Liver (tissue), 9 donors: ENCODE results near the gene FAM13A. TPM values are rescaled to one million over a fixed set of nuclear protein-coding genes. Genes with fewer than 3 reads are reported as not detected.

Experiments used
- DNase-seq: peaks from one replicate; pipeline ENCODE4 v3.0.0-alpha.2; 2017; ENCODE audit warnings: low spot score
- H3K27ac ChIP-seq, 2 donors: one replicate each; pipeline ENCODE4 v1.7.0; 2013; ENCODE audit warnings: inconsistent platforms in 2 of 2, low read length in 2 of 2, control low read depth in 1 of 2, low read depth in 1 of 2, mild to moderate bottlenecking in 1 of 2
- H3K27me3 ChIP-seq, 4 donors: one replicate each; pipeline versions ENCODE4 v1.6.1 to v1.7.0; 2013; ENCODE audit warnings: low read length in 3 of 4, inconsistent platforms in 1 of 4, mild to moderate bottlenecking in 1 of 4, moderate library complexity in 1 of 4; ENCODE audit not compliant: control insufficient read depth in 4 of 4, insufficient read depth in 4 of 4
- H3K36me3 ChIP-seq, 4 donors: one replicate each; pipeline versions ENCODE4 v1.6.1 to v1.7.0; 2013; ENCODE audit warnings: low read length in 3 of 4, mild to moderate bottlenecking in 3 of 4, low read depth in 1 of 4, moderate library complexity in 1 of 4; ENCODE audit not compliant: control insufficient read depth in 4 of 4, insufficient read depth in 3 of 4
- H3K4me1 ChIP-seq, 4 donors: one replicate each; pipeline versions ENCODE4 v1.6.1 to v1.7.0; 2013; ENCODE audit warnings: low read length in 3 of 4, mild to moderate bottlenecking in 3 of 4, moderate library complexity in 1 of 4; ENCODE audit not compliant: control insufficient read depth in 4 of 4, insufficient read depth in 4 of 4
- H3K4me3 ChIP-seq, 3 donors: one replicate each; pipeline versions ENCODE4 v1.6.1 to v1.7.0; 2013; ENCODE audit warnings: low read length in 3 of 3, control low read depth in 1 of 3, low read depth in 1 of 3, mild to moderate bottlenecking in 1 of 3
- H3K9ac ChIP-seq, 2 donors: one replicate each; pipeline ENCODE4 v1.7.0; 2013; ENCODE audit warnings: low read length in 2 of 2, mild to moderate bottlenecking in 2 of 2, moderate library complexity in 2 of 2, control low read depth in 1 of 2, low read depth in 1 of 2
- H3K9me3 ChIP-seq, 4 donors: one replicate each; pipeline versions ENCODE4 v1.6.1 to v1.7.0; 2013; ENCODE audit warnings: low read length in 3 of 4; ENCODE audit not compliant: control insufficient read depth in 4 of 4
- ATF3 ChIP-seq: IDR thresholded peaks from 2 replicates; pipeline ENCODE4 v1.6.1; 2016; ENCODE audit warnings: antibody characterized with exemption
- CTCF ChIP-seq: fragments of 150-350 bp; IDR thresholded peaks from 2 replicates; pipeline ENCODE4 v1.5.1; 2017; ENCODE audit warnings: improper control_type of control experiment, low read depth, low read length; ENCODE audit not compliant: missing input control
- EGR1 ChIP-seq, 2 donors: IDR thresholded peaks; 2 replicates each; pipeline ENCODE4 v1.6.1; 2016 to 2018; ENCODE audit warnings: antibody characterized with exemption in 2 of 2, low read depth in 2 of 2
- FOXA1 ChIP-seq: IDR thresholded peaks from 2 replicates; pipeline ENCODE4 v1.6.1; 2016; ENCODE audit warnings: antibody characterized with exemption
- FOXA2 ChIP-seq: IDR thresholded peaks from 2 replicates; pipeline ENCODE4 v1.6.1; 2016; ENCODE audit warnings: antibody characterized with exemption
- GABPA ChIP-seq, 2 donors: IDR thresholded peaks in 1 of 2; conservative IDR thresholded peaks in 1 of 2; 2 replicates each; pipeline ENCODE4 v1.6.1; 2016; ENCODE audit warnings: antibody characterized with exemption in 2 of 2, mild to moderate bottlenecking in 1 of 2, moderate library complexity in 1 of 2
- HNF4A ChIP-seq, 2 donors: conservative IDR thresholded peaks; 2 replicates each; pipeline ENCODE4 v1.6.1; 2016; ENCODE audit warnings: antibody characterized with exemption in 2 of 2, mild to moderate bottlenecking in 2 of 2
- JUND ChIP-seq, 2 donors: IDR thresholded peaks; 2 replicates each; pipeline ENCODE4 v1.6.1; 2016; ENCODE audit warnings: antibody characterized with exemption in 2 of 2
- MAX ChIP-seq: IDR thresholded peaks from 2 replicates; pipeline ENCODE4 v1.6.1; 2016; ENCODE audit warnings: antibody characterized with exemption
- NR2F2 ChIP-seq: IDR thresholded peaks from 2 replicates; pipeline ENCODE4 v1.6.1; 2016; ENCODE audit warnings: antibody characterized with exemption
- RAD21 ChIP-seq, 2 donors: IDR thresholded peaks; 2 replicates each; pipeline ENCODE4 v1.6.1; 2016; ENCODE audit warnings: antibody characterized with exemption in 2 of 2, mild to moderate bottlenecking in 2 of 2
- REST ChIP-seq: IDR thresholded peaks from 2 replicates; pipeline ENCODE4 v1.6.1; 2016; ENCODE audit warnings: antibody characterized with exemption, mild to moderate bottlenecking
- RXRA ChIP-seq, 2 donors: IDR thresholded peaks; 2 replicates each; pipeline ENCODE4 v1.6.1; 2017 to 2018; ENCODE audit warnings: antibody characterized with exemption in 2 of 2, mild to moderate bottlenecking in 1 of 2
- SP1 ChIP-seq: IDR thresholded peaks from 2 replicates; pipeline ENCODE4 v1.6.1; 2018; ENCODE audit warnings: antibody characterized with exemption, mild to moderate bottlenecking
- YY1 ChIP-seq: IDR thresholded peaks from 2 replicates; pipeline ENCODE4 v1.6.1; 2016; ENCODE audit warnings: antibody characterized with exemption, mild to moderate bottlenecking
- WGBS: extraction: QIAGEN DNeasy Blood & Tissue Kit; methylation state at CpG from one replicate; pipeline ENCODE4 v1.1.7; 2013; 5-methylcytosine and 5-hydroxymethylcytosine counted together
- polyA plus RNA-seq, 2 donors: library from polyadenylated mRNA; stranded (reverse) in 1 of 2; unstranded in 1 of 2; fragments of 200-250 nt in 1 of 2; fragments of >200 nt in 1 of 2; fragmentation: Nextera tagmentation in 1 of 2; extraction: Ambion mirVana in 1 of 2; gene quantifications; one replicate each; pipeline versions ENCODE4 v1.2.1 to v1.2.3, GENCODE V29; 2013 to 2015
- total RNA-seq, 2 donors: library from RNA; depleted of rRNA; stranded (reverse); fragments of >200 nt; gene quantifications; one replicate each; pipeline ENCODE4 v1.2.3, GENCODE V29; 2014
- TF ChIP-seq, protein P1 (sequence below): IDR thresholded peaks from 2 replicates; pipeline ENCODE4 v1.6.1; 2016; ENCODE audit warnings: antibody characterized with exemption
- donor health status: healthy.
- donor health status: healthy.
- donor health status: healthy.
- donor health status: healthy.
- donor health status: healthy.

Gene FAM13A
- total and polyA plus RNA-seq, 4 donors: 14.9 to 52.9 (median 27.6) TPM

DNA sequence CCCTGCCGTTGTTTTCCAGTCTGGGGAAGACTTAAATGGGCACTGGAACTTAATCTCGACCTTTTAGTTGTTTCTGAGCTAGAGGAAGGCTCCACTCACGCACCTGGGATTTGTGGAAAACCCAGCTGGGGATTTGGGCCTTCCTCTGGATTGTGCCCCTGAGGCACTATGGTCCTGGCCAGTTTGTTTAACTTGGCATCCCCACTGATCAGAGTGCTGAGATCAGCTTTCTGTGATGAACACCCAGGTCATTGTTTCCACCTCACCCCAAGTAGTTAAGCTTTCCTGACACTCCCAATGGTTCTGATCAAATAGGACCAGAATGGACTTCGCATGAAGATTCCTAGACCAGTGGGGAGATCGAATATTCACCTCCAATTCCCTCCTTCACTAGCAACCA lies 338.9 kb downstream of the FAM13A start:
- TF ChIP-seq YY1: no peak
- TF ChIP-seq RAD21 (IDR thresholded peaks at IDR 0.05): no peak
- no peak for TF ChIP-seq CTCF
- no peak for TF ChIP-seq REST
- TF ChIP-seq RXRA (IDR thresholded peaks at IDR 0.05): no peak
- DNase-seq: no peak
- WGBS: 89% methylated on average over 5 of the region's 5 CpGs
- Histone ChIP-seq H3K9me3 (peaks cover 0 to 6% (median 3%) of the 10 kb centered on the region in 4 donors), H3K27ac (no peak overlapping the region), H3K9ac (no peak overlapping the region), H3K36me3 (peaks cover 0 to 15% (median 4%) of the 10 kb centered on the region in 4 donors), H3K4me1 (peaks cover 4 to 19% (median 11%) of the 10 kb centered on the region in 4 donors), H3K27me3 (no peaks in the 10 kb centered on the region), H3K4me3 (no peak overlapping the region)

DNA sequence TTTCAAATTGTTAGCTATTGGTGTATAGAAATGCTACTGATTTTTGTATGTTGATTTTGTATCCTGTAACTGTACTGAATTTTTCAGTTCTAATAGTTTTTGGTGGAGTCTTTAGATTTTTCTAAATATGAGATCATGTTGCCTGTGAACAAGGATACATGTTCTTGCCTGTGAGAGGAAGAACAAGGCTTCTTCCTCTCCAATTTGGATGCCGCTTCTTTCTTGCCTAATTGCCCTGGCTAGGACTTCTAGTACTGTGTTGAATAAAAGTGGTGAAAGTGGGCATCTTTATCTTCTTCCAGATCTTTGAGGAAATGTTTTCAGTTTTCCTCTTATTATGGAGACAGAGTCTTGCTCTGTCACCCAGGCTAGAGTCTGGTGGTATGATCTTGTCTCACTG lies 343.2 kb downstream of the FAM13A start:
- WGBS: 96% methylated on average over 1 of the region's 1 CpG
- H3K9ac ChIP-seq: no peak overlapping the region
- DNase-seq: no peak
- no peak overlapping the region for H3K27ac ChIP-seq
- H3K4me1 ChIP-seq: peaks cover 0 to 9% (median 2%) of the 10 kb centered on the region in 4 donors
- H3K27me3 ChIP-seq: no peaks in the 10 kb centered on the region
- H3K4me3 ChIP-seq: no peak overlapping the region
- peaks cover 0 to 15% (median 12%) of the 10 kb centered on the region in 4 donors for H3K36me3 ChIP-seq
- H3K9me3 ChIP-seq: peaks cover 0 to 6% (median 3%) of the 10 kb centered on the region in 4 donors
- TF ChIP-seq YY1 (no peak), SP1 (no peak), CTCF (no peak), NR2F2 (no peak), REST (no peak), FOXA1 (no peak), EGR1 (IDR thresholded peaks at IDR 0.05; ENCODE audit: low read depth in 2 of 2) (no peak), JUND (IDR thresholded peaks at IDR 0.05) (no peak), HNF4A (conservative IDR thresholded peaks at IDR 0.05) (no peak), RXRA (IDR thresholded peaks at IDR 0.05) (no peak), GABPA (IDR thresholded peaks at IDR 0.05 in 1 of 2, conservative IDR thresholded peaks at IDR 0.05 in 1 of 2) (no peak), RAD21 (IDR thresholded peaks at IDR 0.05) (no peak), FOXA2 (no peak), ATF3 (no peak), MAX (no peak)
- TF ChIP-seq, protein P1, sequence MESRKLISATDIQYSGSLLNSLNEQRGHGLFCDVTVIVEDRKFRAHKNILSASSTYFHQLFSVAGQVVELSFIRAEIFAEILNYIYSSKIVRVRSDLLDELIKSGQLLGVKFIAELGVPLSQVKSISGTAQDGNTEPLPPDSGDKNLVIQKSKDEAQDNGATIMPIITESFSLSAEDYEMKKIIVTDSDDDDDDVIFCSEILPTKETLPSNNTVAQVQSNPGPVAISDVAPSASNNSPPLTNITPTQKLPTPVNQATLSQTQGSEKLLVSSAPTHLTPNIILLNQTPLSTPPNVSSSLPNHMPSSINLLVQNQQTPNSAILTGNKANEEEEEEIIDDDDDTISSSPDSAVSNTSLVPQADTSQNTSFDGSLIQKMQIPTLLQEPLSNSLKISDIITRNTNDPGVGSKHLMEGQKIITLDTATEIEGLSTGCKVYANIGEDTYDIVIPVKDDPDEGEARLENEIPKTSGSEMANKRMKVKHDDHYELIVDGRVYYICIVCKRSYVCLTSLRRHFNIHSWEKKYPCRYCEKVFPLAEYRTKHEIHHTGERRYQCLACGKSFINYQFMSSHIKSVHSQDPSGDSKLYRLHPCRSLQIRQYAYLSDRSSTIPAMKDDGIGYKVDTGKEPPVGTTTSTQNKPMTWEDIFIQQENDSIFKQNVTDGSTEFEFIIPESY: no peak
